ENCODE data around the gene PPP1CC. TPM values are rescaled to one million over a fixed set of nuclear protein-coding genes. Genes with fewer than 3 reads are reported as not detected.

The PPP1CC gene
- total RNA-seq, 1 donor from 2014 or later: 288 TPM

DNA sequence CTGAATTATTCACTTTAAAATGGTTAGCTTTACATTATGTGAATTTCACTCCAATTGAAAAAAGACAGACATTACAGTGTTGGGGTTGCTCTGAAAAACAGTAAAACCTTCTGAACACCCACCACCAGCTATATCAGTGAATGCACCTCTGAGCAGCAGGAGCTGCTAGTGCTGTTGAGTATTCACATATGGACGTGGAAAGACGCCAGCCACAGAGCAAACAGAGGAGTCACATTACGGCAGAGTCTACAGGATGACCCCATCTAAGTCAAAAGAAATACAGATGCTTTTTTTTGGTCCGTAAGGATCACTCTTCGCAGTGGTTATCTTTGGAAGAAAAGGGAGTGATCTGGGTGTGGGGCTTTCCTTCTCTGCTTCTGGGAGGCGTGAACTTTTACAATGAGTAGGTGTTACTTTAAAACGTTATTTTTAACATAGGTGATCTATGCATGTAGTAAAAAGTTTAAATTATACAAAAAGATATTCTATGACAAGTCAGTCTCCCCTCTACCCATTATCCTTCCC lies 58.3 kb downstream of the PPP1CC start:
- no peak overlapping the region for H3K4me3 Mint-ChIP-seq
- no peaks in the 10 kb centered on the region for H3K9me3 Mint-ChIP-seq
- TF ChIP-seq, protein P1, sequence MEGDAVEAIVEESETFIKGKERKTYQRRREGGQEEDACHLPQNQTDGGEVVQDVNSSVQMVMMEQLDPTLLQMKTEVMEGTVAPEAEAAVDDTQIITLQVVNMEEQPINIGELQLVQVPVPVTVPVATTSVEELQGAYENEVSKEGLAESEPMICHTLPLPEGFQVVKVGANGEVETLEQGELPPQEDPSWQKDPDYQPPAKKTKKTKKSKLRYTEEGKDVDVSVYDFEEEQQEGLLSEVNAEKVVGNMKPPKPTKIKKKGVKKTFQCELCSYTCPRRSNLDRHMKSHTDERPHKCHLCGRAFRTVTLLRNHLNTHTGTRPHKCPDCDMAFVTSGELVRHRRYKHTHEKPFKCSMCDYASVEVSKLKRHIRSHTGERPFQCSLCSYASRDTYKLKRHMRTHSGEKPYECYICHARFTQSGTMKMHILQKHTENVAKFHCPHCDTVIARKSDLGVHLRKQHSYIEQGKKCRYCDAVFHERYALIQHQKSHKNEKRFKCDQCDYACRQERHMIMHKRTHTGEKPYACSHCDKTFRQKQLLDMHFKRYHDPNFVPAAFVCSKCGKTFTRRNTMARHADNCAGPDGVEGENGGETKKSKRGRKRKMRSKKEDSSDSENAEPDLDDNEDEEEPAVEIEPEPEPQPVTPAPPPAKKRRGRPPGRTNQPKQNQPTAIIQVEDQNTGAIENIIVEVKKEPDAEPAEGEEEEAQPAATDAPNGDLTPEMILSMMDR (conservative IDR thresholded peaks at IDR 0.05): no peak
- no peaks in the 10 kb centered on the region for H3K36me3 Mint-ChIP-seq (ENCODE audit: low read depth)
- peaks cover 1% of the 10 kb centered on the region for H3K4me1 Mint-ChIP-seq
- H3K27ac Mint-ChIP-seq (ENCODE audit: unreplicated experiment): no peak overlapping the region
- DNase-seq (ENCODE audit: low read depth, low spot score): no peak
- H3K27me3 Mint-ChIP-seq (ENCODE audit: low read depth): peaks cover 5% of the 10 kb centered on the region

DNA sequence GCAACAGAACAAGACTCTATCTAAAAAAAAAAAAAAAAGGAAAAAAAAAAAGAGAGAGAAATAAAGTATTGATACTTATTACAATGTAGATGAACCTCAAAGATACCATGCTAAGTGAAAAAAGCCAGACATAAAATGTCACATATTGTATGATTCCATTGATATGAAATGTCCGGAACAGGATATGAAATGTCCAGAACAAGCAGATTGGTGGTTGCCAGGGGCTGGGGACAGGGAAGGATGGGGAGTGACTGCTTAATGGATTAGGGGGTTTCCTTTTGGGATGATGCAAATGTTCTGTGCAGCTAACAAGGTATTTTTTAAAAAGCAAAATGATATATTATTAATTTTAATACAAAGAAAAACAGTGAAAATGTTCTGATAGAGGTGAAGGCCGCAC lies 58.8 kb downstream of the PPP1CC start:
- Mint-ChIP-seq H3K27ac (ENCODE audit: unreplicated experiment) (no peak overlapping the region), H3K4me1 (no peaks in the 10 kb centered on the region), H3K27me3 (ENCODE audit: low read depth) (peaks cover 5% of the 10 kb centered on the region), H3K4me3 (no peak overlapping the region), H3K36me3 (ENCODE audit: low read depth) (no peaks in the 10 kb centered on the region), H3K9me3 (no peaks in the 10 kb centered on the region)
- DNase-seq (ENCODE audit: low read depth, low spot score): no peak
- TF ChIP-seq, protein P1 (conservative IDR thresholded peaks at IDR 0.05): no peak

DNA sequence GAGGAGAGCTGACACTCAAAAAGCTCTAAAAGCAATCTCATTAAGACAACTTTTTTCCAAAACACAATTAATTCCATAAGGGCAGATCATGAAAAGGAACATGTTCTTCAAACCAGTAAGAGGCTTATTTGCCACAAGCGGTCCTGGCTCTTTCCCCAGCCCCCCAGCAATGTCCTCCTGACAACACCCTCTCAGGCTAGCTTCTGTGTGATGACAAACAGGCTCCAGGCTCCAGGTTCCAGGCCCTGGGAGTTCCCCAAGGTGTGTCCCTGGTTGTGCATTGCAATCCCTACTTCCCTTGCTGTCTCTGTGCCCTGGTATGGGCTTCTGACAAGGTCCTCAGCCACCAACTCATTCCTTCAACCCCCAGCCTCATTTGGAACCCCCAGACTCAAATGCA lies 62.7 kb downstream of the PPP1CC start:
- Mint-ChIP-seq H3K36me3 (ENCODE audit: low read depth) (no peaks in the 10 kb centered on the region), H3K9me3 (no peaks in the 10 kb centered on the region), H3K27me3 (ENCODE audit: low read depth) (no peaks in the 10 kb centered on the region), H3K4me3 (no peak overlapping the region), H3K27ac (ENCODE audit: unreplicated experiment) (no peak overlapping the region), H3K4me1 (no peaks in the 10 kb centered on the region)
- DNase-seq (ENCODE audit: low read depth, low spot score): no peak
- TF ChIP-seq, protein P1 (conservative IDR thresholded peaks at IDR 0.05): no peak

DNA sequence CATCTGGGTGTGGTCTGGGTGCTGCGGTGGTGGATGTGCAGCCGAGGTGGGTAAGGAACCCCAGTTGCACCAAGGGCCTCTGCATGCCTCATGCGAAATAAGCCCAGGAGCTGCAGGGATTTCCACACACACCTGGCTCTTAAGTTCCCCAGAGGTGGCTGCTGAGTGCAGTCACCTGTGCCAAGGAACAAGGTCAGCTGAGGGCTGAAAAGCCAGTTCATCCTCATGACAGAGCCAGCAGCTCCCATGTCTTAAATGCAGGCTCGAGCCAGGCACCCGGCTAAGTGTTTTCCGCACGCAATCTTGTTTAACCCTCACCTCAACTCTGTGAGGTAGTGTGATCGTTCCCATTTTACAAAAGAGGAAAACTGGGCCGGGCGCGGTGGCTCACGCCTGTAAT lies 63.5 kb downstream of the PPP1CC start:
- TF ChIP-seq, protein P1 (conservative IDR thresholded peaks at IDR 0.05): no peak
- no peaks in the 10 kb centered on the region for H3K9me3 Mint-ChIP-seq
- H3K4me1 Mint-ChIP-seq: no peaks in the 10 kb centered on the region
- H3K27me3 Mint-ChIP-seq (ENCODE audit: low read depth): no peaks in the 10 kb centered on the region
- DNase-seq (ENCODE audit: low read depth, low spot score): no peak
- H3K27ac Mint-ChIP-seq (ENCODE audit: unreplicated experiment): no peak overlapping the region
- no peak overlapping the region for H3K4me3 Mint-ChIP-seq
- peaks cover 5% of the 10 kb centered on the region for H3K36me3 Mint-ChIP-seq (ENCODE audit: low read depth)

DNA sequence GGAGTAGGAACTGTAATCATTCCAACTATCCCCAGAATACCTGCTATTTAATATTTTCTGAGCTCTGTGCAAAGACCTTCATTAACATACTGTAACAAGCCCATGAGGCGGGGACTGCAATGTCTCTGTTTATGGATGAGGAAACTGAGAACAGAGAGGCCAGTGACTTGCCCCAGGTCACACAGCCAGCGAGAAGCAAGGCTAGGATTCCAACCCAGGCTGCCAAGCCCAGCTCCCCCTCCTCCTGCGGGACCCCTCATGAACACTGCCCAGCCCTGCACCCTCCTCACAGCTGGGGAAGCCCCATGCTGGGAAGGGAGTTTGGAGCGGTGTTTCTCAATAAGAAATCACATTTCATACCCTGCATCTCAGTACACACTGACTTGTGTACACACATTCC lies 64.7 kb downstream of the PPP1CC start:
- Mint-ChIP-seq H3K36me3 (ENCODE audit: low read depth) (peaks cover 6% of the 10 kb centered on the region), H3K4me3 (no peak overlapping the region), H3K9me3 (no peaks in the 10 kb centered on the region), H3K4me1 (no peaks in the 10 kb centered on the region), H3K27ac (ENCODE audit: unreplicated experiment) (no peak overlapping the region), H3K27me3 (ENCODE audit: low read depth) (no peaks in the 10 kb centered on the region)
- TF ChIP-seq, protein P1 (conservative IDR thresholded peaks at IDR 0.05): no peak
- no peak for DNase-seq (ENCODE audit: low read depth, low spot score)

Data from neural crest cell (in vitro differentiated cells).